Measurements from ENCODE around the gene APOD. TPM values are rescaled to one million over a fixed set of nuclear protein-coding genes. Genes with fewer than 3 reads are reported as not detected.

The APOD gene
- total RNA-seq, 4 donors from 2014 or later = 22.3 to 68.2 (median 35.6) TPM

- Histone ChIP-seq H3K9me3 (no peaks in the 10 kb centered on the region), H3K27ac (no peak overlapping the region), H3K4me3 (no peak overlapping the region), H3K27me3 (no peaks in the 10 kb centered on the region), H3K36me3 (no peaks in the 10 kb centered on the region), H3K4me1 (no peaks in the 10 kb centered on the region)
- TF ChIP-seq POLR2A (IDR thresholded peaks at IDR 0.05) (no peak), CTCF (IDR thresholded peaks at IDR 0.05) (no peak)
- no peak for DNase-seq
Measured at GRCh38 chr3:195570912-195571311, 12.8 kb downstream of the APOD start.

- DNase-seq = no peak
- TF ChIP-seq POLR2A (IDR thresholded peaks at IDR 0.05) (no peak), CTCF (IDR thresholded peaks at IDR 0.05) (no peak)
- Histone ChIP-seq H3K27ac (no peak overlapping the region), H3K9me3 (no peaks in the 10 kb centered on the region), H3K27me3 (no peaks in the 10 kb centered on the region), H3K4me3 (no peak overlapping the region), H3K4me1 (no peaks in the 10 kb centered on the region), H3K36me3 (no peaks in the 10 kb centered on the region)
Measured at GRCh38 chr3:195570344-195570743, 13.4 kb downstream of the APOD start.

- Histone ChIP-seq H3K27me3 (no peaks in the 10 kb centered on the region), H3K4me1 (no peaks in the 10 kb centered on the region), H3K36me3 (no peaks in the 10 kb centered on the region), H3K4me3 (no peak overlapping the region), H3K27ac (no peak overlapping the region), H3K9me3 (no peaks in the 10 kb centered on the region)
- no peak for DNase-seq
- TF ChIP-seq POLR2A (IDR thresholded peaks at IDR 0.05) = no peak
- no peak for TF ChIP-seq CTCF (IDR thresholded peaks at IDR 0.05)
Measured at GRCh38 chr3:195568630-195569029, 15.1 kb downstream of the APOD start.

- H3K27me3 ChIP-seq = no peaks in the 10 kb centered on the region
- H3K27ac ChIP-seq = no peak overlapping the region
- no peaks in the 10 kb centered on the region for H3K9me3 ChIP-seq
- DNase-seq = no peak
- no peaks in the 10 kb centered on the region for H3K4me1 ChIP-seq
- H3K4me3 ChIP-seq = no peak overlapping the region
- H3K36me3 ChIP-seq = no peaks in the 10 kb centered on the region
- no peak for TF ChIP-seq POLR2A (IDR thresholded peaks at IDR 0.05)
- TF ChIP-seq CTCF (IDR thresholded peaks at IDR 0.05) = no peak
Measured at GRCh38 chr3:195566797-195567196, 16.9 kb downstream of the APOD start.

GRCh38 chr3:195565716-195566115, 18.0 kb downstream of the APOD start:
- no peak overlapping the region for H3K4me3 ChIP-seq
- no peak overlapping the region for H3K27ac ChIP-seq
- H3K36me3 ChIP-seq = no peaks in the 10 kb centered on the region
- H3K4me1 ChIP-seq = no peaks in the 10 kb centered on the region
- DNase-seq = no peak
- H3K9me3 ChIP-seq = no peaks in the 10 kb centered on the region
- no peak for TF ChIP-seq CTCF (IDR thresholded peaks at IDR 0.05)
- TF ChIP-seq POLR2A (IDR thresholded peaks at IDR 0.05) = no peak
- no peaks in the 10 kb centered on the region for H3K27me3 ChIP-seq

GRCh38 chr3:195563317-195563716, 20.4 kb downstream of the APOD start:
- H3K4me3 ChIP-seq = no peak overlapping the region
- TF ChIP-seq POLR2A (IDR thresholded peaks at IDR 0.05) (no peak), CTCF (IDR thresholded peaks at IDR 0.05) (no peak)
- H3K27me3 ChIP-seq = no peaks in the 10 kb centered on the region
- DNase-seq = no peak
- no peaks in the 10 kb centered on the region for H3K36me3 ChIP-seq
- no peaks in the 10 kb centered on the region for H3K9me3 ChIP-seq
- H3K4me1 ChIP-seq = peaks cover 0 to 1% (median 0%) of the 10 kb centered on the region in 4 donors
- no peak overlapping the region for H3K27ac ChIP-seq
